ENCODE measurements around the gene HPS4. TPM values are rescaled to one million over a fixed set of nuclear protein-coding genes. Genes with fewer than 3 reads are reported as not detected.
"Not testable (repeated sequence)": the region's sequence is repeated elsewhere in the genome, so short reads cannot be mapped to it uniquely, and the experiment has no call there.

Gene HPS4
- total and polyA plus RNA-seq, 3 donors from 2014 or later: 68.8 to 110 (median 103) TPM

DNA sequence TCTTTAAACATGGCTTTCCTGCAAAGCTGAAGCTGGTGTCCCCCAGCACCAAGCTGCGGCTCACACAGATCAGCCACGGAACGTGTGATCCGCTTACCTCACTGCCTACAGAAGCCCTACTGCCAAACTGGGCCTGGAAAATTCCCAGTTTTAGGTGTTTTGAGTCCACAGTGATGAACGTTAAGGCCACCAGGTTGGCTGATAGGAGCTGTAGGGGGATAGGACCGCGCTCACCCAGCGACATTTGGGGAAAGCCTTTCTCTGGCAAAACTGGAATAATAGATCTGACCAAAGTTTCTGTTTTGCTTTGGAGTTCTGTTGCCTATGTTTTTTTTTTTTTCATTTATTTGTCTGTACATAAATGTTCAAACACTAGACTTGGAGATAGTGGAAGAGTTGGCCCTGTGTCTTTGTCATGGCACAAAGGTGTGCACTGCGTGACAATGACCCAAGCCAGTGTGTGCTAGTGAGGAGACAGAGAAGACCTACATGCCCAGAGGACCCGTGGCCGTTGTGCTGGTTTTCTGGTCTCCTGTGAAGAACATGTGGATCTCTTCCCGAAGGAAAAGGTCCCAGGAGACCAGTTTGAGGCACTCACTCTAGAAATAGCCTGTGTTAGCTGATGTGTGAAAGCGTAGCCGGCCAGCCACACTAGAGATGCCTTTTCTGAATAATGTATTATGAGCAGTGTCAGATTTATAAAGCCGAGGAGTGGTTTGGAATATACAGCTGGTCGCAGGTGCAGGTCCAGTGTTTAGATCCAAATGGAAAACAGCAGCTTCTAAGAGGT lies 39.5 kb downstream of the HPS4 start:
- H3K4me1 ChIP-seq: no peaks in the 10 kb centered on the region
- H3K9me3 ChIP-seq: no peaks in the 10 kb centered on the region
- no peak for DNase-seq
- TF ChIP-seq, protein P1, sequence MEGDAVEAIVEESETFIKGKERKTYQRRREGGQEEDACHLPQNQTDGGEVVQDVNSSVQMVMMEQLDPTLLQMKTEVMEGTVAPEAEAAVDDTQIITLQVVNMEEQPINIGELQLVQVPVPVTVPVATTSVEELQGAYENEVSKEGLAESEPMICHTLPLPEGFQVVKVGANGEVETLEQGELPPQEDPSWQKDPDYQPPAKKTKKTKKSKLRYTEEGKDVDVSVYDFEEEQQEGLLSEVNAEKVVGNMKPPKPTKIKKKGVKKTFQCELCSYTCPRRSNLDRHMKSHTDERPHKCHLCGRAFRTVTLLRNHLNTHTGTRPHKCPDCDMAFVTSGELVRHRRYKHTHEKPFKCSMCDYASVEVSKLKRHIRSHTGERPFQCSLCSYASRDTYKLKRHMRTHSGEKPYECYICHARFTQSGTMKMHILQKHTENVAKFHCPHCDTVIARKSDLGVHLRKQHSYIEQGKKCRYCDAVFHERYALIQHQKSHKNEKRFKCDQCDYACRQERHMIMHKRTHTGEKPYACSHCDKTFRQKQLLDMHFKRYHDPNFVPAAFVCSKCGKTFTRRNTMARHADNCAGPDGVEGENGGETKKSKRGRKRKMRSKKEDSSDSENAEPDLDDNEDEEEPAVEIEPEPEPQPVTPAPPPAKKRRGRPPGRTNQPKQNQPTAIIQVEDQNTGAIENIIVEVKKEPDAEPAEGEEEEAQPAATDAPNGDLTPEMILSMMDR (IDR thresholded peaks at IDR 0.05): no peak
- no peak for TF ChIP-seq POLR2A (IDR thresholded peaks at IDR 0.05)
- 88 to 92% methylated on average over 15 to 16 of the region's 16 CpGs for WGBS, 2 donors
- no peaks in the 10 kb centered on the region for H3K27me3 ChIP-seq
- H3K4me3 ChIP-seq: no peak overlapping the region
- intact Hi-C loops (cut with DNase I; ENCODE audit: low total_unique reads): no loop called here
- H3K36me3 ChIP-seq (ENCODE audit: low read depth, missing control alignments): no peaks in the 10 kb centered on the region
- no peak overlapping the region for H3K27ac ChIP-seq

DNA sequence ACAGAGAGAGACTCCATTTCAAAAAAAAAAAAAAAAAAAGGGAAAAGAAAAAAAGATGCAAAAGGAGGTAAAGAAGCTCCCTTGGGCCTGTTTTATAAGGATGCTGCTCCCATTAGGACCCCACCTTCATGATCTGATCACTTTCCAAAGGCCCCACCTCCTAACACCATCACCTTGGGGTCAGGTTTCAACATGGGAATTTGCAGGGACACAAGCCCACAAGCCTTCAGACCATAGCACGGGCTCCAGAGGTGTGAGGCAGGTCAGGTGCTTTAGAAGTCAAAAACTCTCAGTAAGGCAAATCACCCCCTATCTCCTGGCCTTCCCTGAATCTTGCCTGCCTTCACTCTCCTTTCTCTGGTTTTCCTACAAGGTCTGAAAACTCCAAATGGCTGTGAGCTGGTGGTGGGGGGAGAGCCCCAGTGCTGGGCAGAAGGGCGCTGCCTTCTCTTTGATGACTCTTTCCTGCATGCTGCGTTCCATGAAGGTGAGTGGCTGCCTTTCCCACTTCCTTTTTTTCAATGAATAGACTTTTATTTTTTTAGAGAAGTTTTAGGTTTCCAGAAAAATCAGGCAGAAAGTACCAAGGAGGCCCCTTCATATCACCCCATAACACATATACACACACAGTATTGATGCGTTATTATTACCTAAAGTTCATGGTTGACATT lies 41.4 kb downstream of the HPS4 start:
- TF ChIP-seq, protein P1 (IDR thresholded peaks at IDR 0.05): no peak
- no peak for TF ChIP-seq POLR2A (IDR thresholded peaks at IDR 0.05)
- Histone ChIP-seq H3K4me1 (no peaks in the 10 kb centered on the region), H3K9me3 (no peaks in the 10 kb centered on the region), H3K4me3 (no peak overlapping the region), H3K27me3 (no peaks in the 10 kb centered on the region), H3K27ac (no peak overlapping the region), H3K36me3 (ENCODE audit: low read depth, missing control alignments) (no peaks in the 10 kb centered on the region)
- intact Hi-C loops (cut with DNase I; ENCODE audit: low total_unique reads): no loop called here
- WGBS, 2 donors: 85 to 88% methylated on average over 4 of the region's 4 CpGs
- no peak for DNase-seq

DNA sequence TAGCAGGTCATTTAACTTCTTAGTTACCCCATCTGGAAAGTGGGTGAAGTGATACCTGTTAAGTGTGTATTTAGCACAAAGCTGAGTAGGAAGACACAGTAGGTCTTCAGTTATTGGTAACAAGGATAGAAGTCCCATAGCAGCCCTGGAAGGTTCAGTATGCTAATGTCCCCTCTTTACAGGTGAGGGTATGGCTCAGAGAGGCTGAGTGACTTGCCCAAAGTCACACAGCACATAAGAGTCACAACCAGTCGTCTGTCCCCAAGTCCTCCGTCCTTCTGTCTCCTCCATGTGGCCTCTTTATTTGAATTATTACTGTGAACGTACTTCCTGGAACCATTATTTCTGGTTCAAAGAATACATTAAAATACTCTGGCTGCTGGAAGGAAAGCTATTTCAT lies 44.0 kb downstream of the HPS4 start:
- TF ChIP-seq, protein P1 (IDR thresholded peaks at IDR 0.05): no peak
- no peak for TF ChIP-seq POLR2A (IDR thresholded peaks at IDR 0.05)
- DNase-seq: no peak
- Histone ChIP-seq H3K9me3 (no peaks in the 10 kb centered on the region), H3K4me1 (no peaks in the 10 kb centered on the region), H3K4me3 (no peak overlapping the region), H3K27me3 (no peaks in the 10 kb centered on the region), H3K27ac (no peak overlapping the region), H3K36me3 (ENCODE audit: low read depth, missing control alignments) (no peaks in the 10 kb centered on the region)
- 89 to 92% methylated on average over 3 of the region's 3 CpGs for WGBS, 2 donors
- intact Hi-C loops (cut with DNase I; ENCODE audit: low total_unique reads): no loop called here

DNA sequence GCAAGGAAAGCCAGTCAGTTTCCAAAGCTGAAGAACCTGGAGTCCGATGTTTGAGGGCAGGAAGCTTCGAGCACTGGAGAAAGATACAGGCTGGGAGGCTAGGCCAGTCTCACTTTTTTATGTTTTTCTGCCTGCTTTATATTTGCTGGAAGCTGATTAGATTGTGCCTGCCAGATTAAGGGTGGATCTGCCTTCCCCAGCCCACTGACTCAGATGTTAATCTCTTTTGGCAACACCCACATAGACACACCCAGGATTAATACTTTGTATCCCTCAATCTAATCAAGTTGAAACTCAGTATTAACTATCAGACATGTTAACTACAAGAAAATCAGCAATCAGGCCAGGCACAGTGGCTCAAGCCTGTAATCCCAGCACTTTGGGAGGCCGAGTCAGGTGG lies 44.8 kb downstream of the HPS4 start:
- DNase-seq; H3K27ac ChIP-seq; H3K36me3 ChIP-seq (ENCODE audit: low read depth, missing control alignments); H3K4me1 ChIP-seq; H3K9me3 ChIP-seq; H3K27me3 ChIP-seq; intact Hi-C loops (cut with DNase I; ENCODE audit: low total_unique reads); H3K4me3 ChIP-seq: not testable (repeated sequence)
- WGBS, 2 donors: 86 to 95% methylated on average over 2 to 3 of the region's 3 CpGs

DNA sequence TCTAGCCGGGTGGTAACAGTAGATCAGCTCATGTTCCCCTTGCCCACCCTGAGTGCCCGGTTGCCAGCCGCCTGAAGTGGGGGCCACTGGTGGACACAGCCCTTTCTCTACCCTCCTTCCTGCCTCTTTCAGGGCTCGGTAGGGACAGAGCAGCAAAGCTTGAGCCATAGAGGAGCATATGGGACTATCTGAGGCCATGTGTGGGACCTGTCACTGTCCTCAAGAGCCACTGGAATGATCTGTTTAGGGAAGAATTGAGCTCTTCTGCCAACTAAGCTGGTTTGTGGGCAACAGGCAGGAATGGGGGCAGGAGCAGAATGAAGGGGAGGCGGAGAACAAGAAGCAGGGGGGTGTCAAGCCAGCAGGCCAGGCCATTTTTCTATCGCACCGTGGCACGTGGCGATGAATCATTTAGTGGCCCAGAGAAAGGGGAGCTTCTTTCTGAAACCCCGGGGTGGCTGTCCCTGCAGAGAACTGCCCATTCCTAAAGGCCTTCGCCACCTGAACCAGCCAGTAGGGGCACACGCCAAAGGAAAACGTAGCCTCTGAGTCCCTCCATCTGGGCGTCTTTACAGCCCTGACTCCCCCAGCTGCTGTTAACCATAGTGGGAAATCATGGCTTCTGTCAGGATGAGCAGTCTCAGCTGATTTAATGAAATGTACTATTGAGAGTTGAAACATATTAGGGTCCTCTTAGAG lies 45.7 kb downstream of the HPS4 start:
- WGBS, 2 donors: 88 to 92% methylated on average over 14 of the region's 14 CpGs
- DNase-seq: no peak

More for the DNA sequence above, 45.7 kb downstream of the HPS4 start:
- no peak for TF ChIP-seq POLR2A (IDR thresholded peaks at IDR 0.05)
- TF ChIP-seq, protein P1 (IDR thresholded peaks at IDR 0.05): no peak
- intact Hi-C loops (cut with DNase I; ENCODE audit: low total_unique reads): no loop called here
- no peaks in the 10 kb centered on the region for H3K9me3 ChIP-seq
- H3K27me3 ChIP-seq: no peaks in the 10 kb centered on the region
- no peaks in the 10 kb centered on the region for H3K36me3 ChIP-seq (ENCODE audit: low read depth, missing control alignments)
- no peak overlapping the region for H3K4me3 ChIP-seq
- no peaks in the 10 kb centered on the region for H3K4me1 ChIP-seq
- H3K27ac ChIP-seq: no peak overlapping the region
